Measurements from ENCODE around the gene TMEM190.

The TMEM190 gene

DNA sequence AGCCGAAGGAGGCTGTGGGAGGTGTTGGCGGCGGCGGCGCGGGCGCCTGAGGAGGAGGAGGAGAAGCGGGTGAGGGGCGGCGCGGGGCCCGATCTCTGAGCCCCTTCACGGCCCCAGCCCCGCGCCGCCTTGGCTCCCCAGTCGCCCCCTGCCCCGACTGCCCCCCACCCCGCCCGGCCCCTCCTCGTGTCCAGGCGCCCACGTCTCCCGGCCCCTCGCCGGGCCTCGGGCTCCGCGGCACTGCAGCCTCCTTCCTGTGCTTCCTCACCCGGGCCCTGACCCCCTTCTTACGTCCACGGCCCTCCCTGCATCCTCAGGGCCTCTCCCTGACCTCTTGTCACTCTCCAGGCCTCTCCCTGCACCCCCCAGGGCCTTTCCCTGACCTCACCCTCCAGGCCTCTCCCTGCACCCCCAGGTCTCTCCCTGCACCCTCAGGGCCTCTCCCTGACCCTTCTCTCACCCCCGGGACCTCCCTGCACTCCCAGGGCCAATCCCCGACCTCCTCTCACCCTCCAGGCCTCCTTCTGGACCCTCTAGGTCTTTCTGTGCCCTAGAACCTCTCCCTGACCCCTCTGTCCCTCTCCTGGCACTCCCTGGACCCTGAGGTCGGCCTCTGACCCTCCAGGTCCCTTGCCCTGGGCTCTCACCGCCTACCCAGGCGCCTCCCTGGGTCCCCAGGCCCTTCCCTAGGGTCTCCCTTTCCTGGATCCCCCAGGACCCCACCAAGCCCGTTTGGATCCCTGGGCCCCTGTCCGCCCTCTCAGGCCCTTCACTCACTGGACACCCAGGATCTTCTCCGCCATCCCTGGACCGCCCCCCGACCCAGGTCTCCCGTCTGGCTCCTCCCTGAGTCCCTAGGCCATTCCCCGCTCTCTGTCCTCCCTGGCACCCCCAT lies 36.5 kb upstream of the TMEM190 start:
- peak; percentile 31 for DNase-seq (ENCODE audit: low read depth)
- TF ChIP-seq, protein P1, sequence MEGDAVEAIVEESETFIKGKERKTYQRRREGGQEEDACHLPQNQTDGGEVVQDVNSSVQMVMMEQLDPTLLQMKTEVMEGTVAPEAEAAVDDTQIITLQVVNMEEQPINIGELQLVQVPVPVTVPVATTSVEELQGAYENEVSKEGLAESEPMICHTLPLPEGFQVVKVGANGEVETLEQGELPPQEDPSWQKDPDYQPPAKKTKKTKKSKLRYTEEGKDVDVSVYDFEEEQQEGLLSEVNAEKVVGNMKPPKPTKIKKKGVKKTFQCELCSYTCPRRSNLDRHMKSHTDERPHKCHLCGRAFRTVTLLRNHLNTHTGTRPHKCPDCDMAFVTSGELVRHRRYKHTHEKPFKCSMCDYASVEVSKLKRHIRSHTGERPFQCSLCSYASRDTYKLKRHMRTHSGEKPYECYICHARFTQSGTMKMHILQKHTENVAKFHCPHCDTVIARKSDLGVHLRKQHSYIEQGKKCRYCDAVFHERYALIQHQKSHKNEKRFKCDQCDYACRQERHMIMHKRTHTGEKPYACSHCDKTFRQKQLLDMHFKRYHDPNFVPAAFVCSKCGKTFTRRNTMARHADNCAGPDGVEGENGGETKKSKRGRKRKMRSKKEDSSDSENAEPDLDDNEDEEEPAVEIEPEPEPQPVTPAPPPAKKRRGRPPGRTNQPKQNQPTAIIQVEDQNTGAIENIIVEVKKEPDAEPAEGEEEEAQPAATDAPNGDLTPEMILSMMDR (IDR thresholded peaks at IDR 0.05; ENCODE audit: low read depth, low read length) = no peak
- TF ChIP-seq POLR2A (IDR thresholded peaks at IDR 0.05; ENCODE audit: extremely low read depth, insufficient read length) = peak; percentile 54
- TF ChIP-seq, protein P2, sequence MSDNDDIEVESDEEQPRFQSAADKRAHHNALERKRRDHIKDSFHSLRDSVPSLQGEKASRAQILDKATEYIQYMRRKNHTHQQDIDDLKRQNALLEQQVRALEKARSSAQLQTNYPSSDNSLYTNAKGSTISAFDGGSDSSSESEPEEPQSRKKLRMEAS (IDR thresholded peaks at IDR 0.05; ENCODE audit: low read depth, low read length) = no peak
- H3K4me3 ChIP-seq (ENCODE audit: low read depth, low read length) = peak overlapping the region; percentile 59

DNA sequence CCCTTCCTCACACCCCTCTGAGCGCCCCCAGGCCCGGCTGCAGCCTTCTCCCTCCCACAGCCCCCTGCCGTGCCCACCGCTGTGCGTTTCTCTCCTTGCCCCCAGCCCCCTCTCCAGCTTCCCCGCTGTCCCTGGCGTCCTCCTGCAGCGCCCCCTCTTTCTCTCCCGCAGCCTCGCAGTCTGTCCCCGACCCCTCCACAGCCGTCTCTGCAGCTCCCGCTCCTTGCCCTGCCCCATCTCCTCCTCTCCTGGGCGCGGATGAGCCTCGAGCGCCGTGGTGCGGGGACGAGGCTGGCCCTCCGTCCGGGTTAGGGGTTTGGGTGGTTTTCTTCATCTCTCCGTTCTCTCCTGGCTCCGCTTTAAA lies 35.9 kb upstream of the TMEM190 start:
- peak; percentile 16 for DNase-seq (ENCODE audit: low read depth)
- no peak for TF ChIP-seq POLR2A (IDR thresholded peaks at IDR 0.05; ENCODE audit: extremely low read depth, insufficient read length)
- TF ChIP-seq, protein P1 (IDR thresholded peaks at IDR 0.05; ENCODE audit: low read depth, low read length) = peak; percentile 0
- no peak for TF ChIP-seq MYC (IDR thresholded peaks at IDR 0.05; ENCODE audit: low read depth, low read length)
- TF ChIP-seq, protein P2 (IDR thresholded peaks at IDR 0.05; ENCODE audit: low read depth, low read length) = no peak

GRCh38 chr19:55341171-55341588 lies 35.4 kb upstream of the TMEM190 start:
- TF ChIP-seq, protein P1 (IDR thresholded peaks at IDR 0.05; ENCODE audit: low read depth, low read length) = no peak
- TF ChIP-seq, protein P2 (IDR thresholded peaks at IDR 0.05; ENCODE audit: low read depth, low read length) = no peak
- TF ChIP-seq POLR2A (IDR thresholded peaks at IDR 0.05; ENCODE audit: extremely low read depth, insufficient read length) (no peak), MYC (IDR thresholded peaks at IDR 0.05; ENCODE audit: low read depth, low read length) (no peak)
- DNase-seq (ENCODE audit: low read depth) = peak; percentile 45

More for the DNA sequence above, 35.9 kb upstream of the TMEM190 start:
- H3K4me3 ChIP-seq (ENCODE audit: low read depth, low read length) = peak overlapping the region; percentile 59

GRCh38 chr19:55341595-55342531 lies 34.8 kb upstream of the TMEM190 start:
- TF ChIP-seq, protein P1 (IDR thresholded peaks at IDR 0.05; ENCODE audit: low read depth, low read length) = no peak
- TF ChIP-seq MYC (IDR thresholded peaks at IDR 0.05; ENCODE audit: low read depth, low read length) (no peak), POLR2A (IDR thresholded peaks at IDR 0.05; ENCODE audit: extremely low read depth, insufficient read length) (no peak)
- TF ChIP-seq, protein P2 (IDR thresholded peaks at IDR 0.05; ENCODE audit: low read depth, low read length) = no peak

More at GRCh38 chr19:55341171-55341588, 35.4 kb upstream of the TMEM190 start:
- H3K4me3 ChIP-seq (ENCODE audit: low read depth, low read length) = peak overlapping the region; percentile 16

DNA sequence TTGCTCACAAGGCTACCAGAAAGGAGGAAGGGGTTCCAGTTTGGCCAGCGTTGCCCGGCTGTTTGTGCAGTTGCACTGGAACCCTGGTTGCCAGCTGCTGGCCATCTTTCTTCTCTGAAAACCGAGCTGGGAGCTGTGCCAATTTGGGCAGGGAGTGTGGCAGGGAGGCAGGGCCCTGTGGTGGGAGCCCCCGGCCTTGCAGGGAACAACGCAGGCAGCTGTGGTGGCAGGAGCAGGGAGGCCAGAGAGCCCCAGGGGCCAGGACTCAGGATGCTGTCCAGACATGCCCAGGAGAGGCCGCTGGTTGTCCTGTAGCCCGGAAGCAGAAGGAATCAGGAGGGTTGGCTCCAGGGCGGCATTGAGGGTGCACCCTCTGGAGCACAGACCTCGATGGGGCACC lies 32.2 kb upstream of the TMEM190 start:
- TF ChIP-seq, protein P1 (IDR thresholded peaks at IDR 0.05; ENCODE audit: low read depth, low read length) = no peak
- TF ChIP-seq MYC (IDR thresholded peaks at IDR 0.05; ENCODE audit: low read depth, low read length) = no peak
- TF ChIP-seq, protein P2 (IDR thresholded peaks at IDR 0.05; ENCODE audit: low read depth, low read length) = no peak
- no peak for TF ChIP-seq POLR2A (IDR thresholded peaks at IDR 0.05; ENCODE audit: extremely low read depth, insufficient read length)
- DNase-seq (ENCODE audit: low read depth) = no peak
- no peak overlapping the region for H3K4me3 ChIP-seq (ENCODE audit: low read depth, low read length)

More at GRCh38 chr19:55341595-55342531, 34.8 kb upstream of the TMEM190 start:
- H3K4me3 ChIP-seq (ENCODE audit: low read depth, low read length) = no peak overlapping the region
- no peak for DNase-seq (ENCODE audit: low read depth)
